H1 (cell line): ENCODE data around the gene PCDH9. TPM values are rescaled to one million over a fixed set of nuclear protein-coding genes. Genes with fewer than 3 reads are reported as not detected.

Source experiments
- CTCF ChIA-PET: fragments of 300-600 bp; sonication (Branson Sonifier 250); formaldehyde crosslinking; loops from one replicate; lab custom pipeline; 2021; ENCODE audit not compliant: partially characterized antibody; lab: Charles Lee
- POLR2A ChIA-PET: fragments of 300-600 bp; sonication (Branson Sonifier 250); formaldehyde crosslinking; loops from one replicate; lab custom pipeline; 2021; ENCODE audit warnings: inconsistent platforms; ENCODE audit not compliant: partially characterized antibody; lab: Charles Lee
- DNase-seq, 2 experiments: peaks; one replicate each; pipeline versions ENCODE4 v3.0.0 to v3.0.0-alpha.2; 2010 to 2022; ENCODE audit warnings: low spot score in 2 of 2, low read depth in 1 of 2, mixed read lengths in 1 of 2
- FAIRE-seq: peaks from 2 replicates; lab custom pipeline; 2011; peaks lifted over from hg19 to GRCh38; lab: Jason Lieb, UNC
- H2AFZ ChIP-seq: 2 replicates; pipeline ENCODE4 v1.8.1; 2012; ENCODE audit warnings: low read length, inconsistent platforms
- H2AK5ac ChIP-seq: 2 replicates; pipeline ENCODE4 v1.6.1; 2013; ENCODE audit warnings: low read depth, low read length
- H2BK120ac ChIP-seq: replicated peaks from 2 replicates; pipeline ENCODE3; 2013; ENCODE audit warnings: low read depth, low read length, inconsistent platforms
- H2BK12ac ChIP-seq: 2 replicates; pipeline ENCODE4 v1.6.1; 2013; ENCODE audit warnings: low read depth, low read length
- H2BK15ac ChIP-seq: 2 replicates; pipeline ENCODE4 v1.6.1; 2013; ENCODE audit warnings: low read length
- H2BK20ac ChIP-seq: 2 replicates; pipeline ENCODE4 v1.6.1; 2013; ENCODE audit warnings: low read length
- H2BK5ac ChIP-seq: 2 replicates; pipeline ENCODE4 v1.6.1; 2013; ENCODE audit warnings: low read depth, low read length
- H3K14ac ChIP-seq: 2 replicates; pipeline ENCODE4 v1.6.1; 2013; ENCODE audit warnings: inconsistent platforms; ENCODE audit not compliant: insufficient read length
- H3K18ac ChIP-seq: 2 replicates; pipeline ENCODE4 v1.6.1; 2013; ENCODE audit warnings: low read length; ENCODE audit errors: extremely low read depth
- H3K23ac ChIP-seq: 2 replicates; pipeline ENCODE4 v1.6.1; 2013; ENCODE audit warnings: inconsistent platforms; ENCODE audit not compliant: insufficient read length
- H3K23me2 ChIP-seq: 2 replicates; pipeline ENCODE4 v1.6.1; 2013; ENCODE audit warnings: low read depth, low read length
- H3K27ac ChIP-seq: 2 replicates; pipeline ENCODE4 v1.6.1; 2011; ENCODE audit warnings: low read depth, low read length, inconsistent platforms
- H3K27me3 ChIP-seq, 4 experiments: replicated peaks in 1 of 4; 1 replicate in 1 of 4; 2 replicates in 3 of 4; pipeline versions ENCODE4 v1.6.1 to v1.8.1; 2011 to 2013; ENCODE audit warnings: low read length in 3 of 4, mild to moderate bottlenecking in 3 of 4, inconsistent platforms in 2 of 4, mixed read lengths in 2 of 4, moderate library complexity in 1 of 4; ENCODE audit not compliant: control insufficient read depth in 3 of 4, insufficient read depth in 3 of 4; ENCODE audit errors: extremely low read depth in 1 of 4
- H3K36me3 ChIP-seq, 4 experiments: 2 replicates each; pipeline versions ENCODE4 v1.6.1 to v1.8.1; 2011 to 2013; ENCODE audit warnings: mild to moderate bottlenecking in 4 of 4, low read length in 3 of 4, moderate library complexity in 2 of 4, control low read depth in 1 of 4, inconsistent platforms in 1 of 4; ENCODE audit not compliant: insufficient read depth in 4 of 4, control insufficient read depth in 2 of 4
- H3K4ac ChIP-seq: replicated peaks from 2 replicates; pipeline ENCODE3; 2013; ENCODE audit warnings: low read length, low read depth, mixed read lengths, inconsistent platforms; ENCODE audit not compliant: insufficient read length
- H3K4me1 ChIP-seq, 4 experiments: replicated peaks in 1 of 4; 1 replicate in 1 of 4; 2 replicates in 3 of 4; pipeline versions ENCODE4 v1.6.1 to v1.8.1; 2011 to 2013; ENCODE audit warnings: low read length in 3 of 4, inconsistent platforms in 2 of 4, mixed read lengths in 1 of 4; ENCODE audit not compliant: insufficient read depth in 4 of 4, control insufficient read depth in 3 of 4
- H3K4me2 ChIP-seq, 2 experiments: 2 replicates each; pipeline versions ENCODE4 v1.6.1 to v1.8.1; 2011 to 2013; ENCODE audit warnings: low read depth in 2 of 2, low read length in 2 of 2, control low read depth in 1 of 2, inconsistent platforms in 1 of 2, mild to moderate bottlenecking in 1 of 2; ENCODE audit not compliant: insufficient read depth in 1 of 2
- H3K4me3 ChIP-seq, 4 experiments: fragments of 200-600, 300-600 bp in 1 of 4; sonication (generic), shearing (Covaris generic), sonication (Bioruptor Twin) in 1 of 4; 2 replicates each; pipeline versions ENCODE4 v1.5.1 to v1.8.1; 2011 to 2016; ENCODE audit warnings: low read length in 4 of 4, low read depth in 3 of 4, control low read depth in 2 of 4, inconsistent platforms in 2 of 4, mild to moderate bottlenecking in 2 of 4, mixed read lengths in 1 of 4, moderate library complexity in 1 of 4; ENCODE audit not compliant: insufficient read depth in 2 of 4; ENCODE audit errors: extremely low read depth in 1 of 4
- H3K56ac ChIP-seq: replicated peaks from 2 replicates; pipeline ENCODE3; 2013; ENCODE audit warnings: low read depth, mild to moderate bottlenecking, mixed read lengths, low read length, inconsistent platforms; ENCODE audit not compliant: insufficient read length
- H3K79me1 ChIP-seq: 2 replicates; pipeline ENCODE4 v1.6.1; 2013; ENCODE audit warnings: low read depth, low read length, control low read depth
- H3K79me2 ChIP-seq, 2 experiments: 2 replicates each; pipeline versions ENCODE4 v1.6.1 to v1.8.1; 2012 to 2013; ENCODE audit warnings: low read length in 2 of 2, mild to moderate bottlenecking in 2 of 2, inconsistent platforms in 1 of 2; ENCODE audit not compliant: insufficient read depth in 2 of 2, control insufficient read depth in 1 of 2
- H3K9ac ChIP-seq, 4 experiments: replicated peaks in 1 of 4; 1 replicate in 1 of 4; 2 replicates in 3 of 4; pipeline versions ENCODE4 v1.6.1 to v1.8.1; 2011 to 2013; ENCODE audit warnings: low read depth in 3 of 4, low read length in 3 of 4, control low read depth in 2 of 4, mild to moderate bottlenecking in 2 of 4, moderate library complexity in 2 of 4, inconsistent platforms in 1 of 4; ENCODE audit errors: extremely low read depth in 1 of 4
- H3K9me3 ChIP-seq, 2 experiments: 2 replicates each; pipeline versions ENCODE4 v1.6.1 to v1.8.1; 2012 to 2013; ENCODE audit warnings: mild to moderate bottlenecking in 2 of 2, moderate library complexity in 2 of 2, control low read depth in 1 of 2, inconsistent platforms in 1 of 2, low read depth in 1 of 2, low read length in 1 of 2, mixed read lengths in 1 of 2; ENCODE audit not compliant: insufficient read depth in 2 of 2
- H4K20me1 ChIP-seq, 2 experiments: replicated peaks in 1 of 2; 2 replicates each; pipeline versions ENCODE3 to v1.8.1; 2011 to 2013; ENCODE audit warnings: inconsistent platforms in 2 of 2, low read length in 2 of 2, mild to moderate bottlenecking in 1 of 2; ENCODE audit not compliant: insufficient read depth in 2 of 2, control insufficient read depth in 1 of 2
- H4K5ac ChIP-seq: 2 replicates; pipeline ENCODE4 v1.6.1; 2013; ENCODE audit warnings: low read length, low read depth, mixed read lengths, inconsistent platforms; ENCODE audit not compliant: insufficient read length
- H4K8ac ChIP-seq: 2 replicates; pipeline ENCODE4 v1.8.0; 2013; ENCODE audit warnings: mild to moderate bottlenecking, moderate library complexity, low read length, inconsistent platforms; ENCODE audit not compliant: insufficient read depth; ENCODE audit errors: extremely low read depth
- H4K91ac ChIP-seq: replicated peaks from 2 replicates; pipeline ENCODE3; 2013; ENCODE audit warnings: low read length, mixed read lengths, inconsistent platforms; ENCODE audit not compliant: insufficient read length
- ASH2L ChIP-seq: fragments of 200-600, 300-600 bp; sonication (generic); IDR thresholded peaks from one replicate; pipeline ENCODE4 v1.7.1; 2017; ENCODE audit warnings: low read length
- CBX5 ChIP-seq: fragments of 300-800, 300-1000 bp; sonication (generic); IDR thresholded peaks from 2 replicates; pipeline ENCODE4 v1.7.1; 2016; ENCODE audit warnings: antibody characterized with exemption, low read length, low read depth
- CREB1 ChIP-seq: IDR thresholded peaks from 2 replicates; pipeline ENCODE4 v1.6.1; 2012; ENCODE audit warnings: inconsistent platforms
- KDM4A ChIP-seq: IDR thresholded peaks from one replicate; pipeline ENCODE4 v1.7.1; 2012; ENCODE audit warnings: low read depth, mild to moderate bottlenecking, moderate library complexity, low read length, inconsistent platforms; ENCODE audit not compliant: severe bottlenecking
- RAD21 ChIP-seq, 2 experiments: IDR thresholded peaks in 1 of 2; conservative IDR thresholded peaks in 1 of 2; 2 replicates each; pipeline ENCODE4 v1.6.1; 2011; ENCODE audit warnings: low read depth in 2 of 2, low read length in 2 of 2, improper control_type of control experiment in 1 of 2, inconsistent platforms in 1 of 2, mild to moderate bottlenecking in 1 of 2, moderate library complexity in 1 of 2
- RBBP5 ChIP-seq: IDR thresholded peaks from 2 replicates; pipeline ENCODE4 v1.7.1; 2012; ENCODE audit warnings: low read depth, mild to moderate bottlenecking, inconsistent platforms, low read length, moderate library complexity, borderline replicate concordance
- SIX5 ChIP-seq: IDR thresholded peaks from 2 replicates; pipeline ENCODE4 v1.6.1; 2011; ENCODE audit warnings: mild to moderate bottlenecking, low read depth, low read length
- SP2 ChIP-seq: IDR thresholded peaks from 2 replicates; pipeline ENCODE4 v1.6.1; 2012; ENCODE audit warnings: mild to moderate bottlenecking, low read length, inconsistent platforms
- SUZ12 ChIP-seq: fragments of 200-600 bp; sonication (generic); IDR thresholded peaks from 2 replicates; pipeline ENCODE4 v1.6.1; 2012; ENCODE audit warnings: mild to moderate bottlenecking, inconsistent platforms, low read length, moderate library complexity, mixed read lengths
- TBP ChIP-seq: IDR thresholded peaks from 2 replicates; pipeline ENCODE4 v1.6.1; 2011; ENCODE audit warnings: low read depth, low read length, improper control_type of control experiment
- polyA plus RNA-seq, 7 experiments: library from polyadenylated mRNA; depleted of rRNA in 3 of 7; stranded (reverse) in 5 of 7; unstranded in 2 of 7; fragments of >200 nt in 5 of 7; fragments of 200-250 nt in 2 of 7; gene quantifications; 1 replicate in 5 of 7; 2 replicates in 1 of 7; 4 replicates in 1 of 7; pipeline versions ENCODE4 v1.2.1 to v1.2.3, GENCODE V29; 2011 to 2013; ENCODE audit warnings: missing spikeins in 2 of 7, mixed read lengths in 2 of 7
- total RNA-seq: library from RNA; stranded (reverse); fragmentation: NEBNext Ultra II Directional; extraction: Animal tissue kit (Norgen Biotek cat#: 25700); gene quantifications from 2 replicates; pipeline ENCODE4 v1.2.1, GENCODE V29; 2021
- TF ChIP-seq, protein P1 (sequence below): IDR thresholded peaks from 2 replicates; pipeline ENCODE4 v1.6.1; 2012; ENCODE audit warnings: inconsistent platforms

Gene PCDH9
- total and polyA plus RNA-seq, 2 of the 8 experiments (the other 6 are each of a cell fraction or from before 2014, with no cell fraction given): 0.12 to 0.60 TPM

DNA sequence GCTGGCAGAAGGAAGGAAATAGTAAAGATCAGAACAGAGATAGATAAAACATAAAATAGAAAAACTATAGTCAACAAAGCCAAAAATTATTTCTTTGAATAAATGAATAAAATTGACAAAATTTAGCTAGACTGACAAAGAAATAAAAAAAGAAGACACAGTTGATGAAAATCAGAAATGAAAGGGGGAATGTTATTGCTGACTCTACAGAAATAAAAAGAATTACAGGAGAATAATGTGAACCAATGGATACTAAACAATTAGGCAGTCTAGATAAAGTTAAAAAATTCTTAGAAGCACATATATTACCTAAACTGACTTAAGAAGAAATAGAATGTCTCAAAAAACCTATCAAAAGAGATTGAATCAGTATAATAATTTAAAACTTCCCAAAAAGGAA lies 933.8 kb downstream of the PCDH9 start:
- Histone ChIP-seq H4K91ac (no peak overlapping the region), H3K4me1 (no peaks in the 10 kb centered on the region), H2BK20ac (no peak overlapping the region), H3K4me2 (no peak overlapping the region), H4K20me1 (no peaks in the 10 kb centered on the region), H3K23ac (no peak overlapping the region), H3K56ac (no peak overlapping the region), H2AK5ac (no peak overlapping the region), H3K23me2 (no peaks in the 10 kb centered on the region), H4K8ac (no peak overlapping the region), H2BK5ac (no peak overlapping the region), H3K79me1 (no peaks in the 10 kb centered on the region), H3K27ac (no peak overlapping the region), H2BK120ac (no peak overlapping the region), H3K9ac (no peak overlapping the region), H3K14ac (no peak overlapping the region), H3K79me2 (no peaks in the 10 kb centered on the region), H3K36me3 (no peaks in the 10 kb centered on the region), H2BK15ac (no peak overlapping the region), H3K4ac (no peak overlapping the region), H3K27me3 (no peaks in the 10 kb centered on the region), H3K18ac (no peak overlapping the region), H3K4me3 (no peak overlapping the region), H4K5ac (no peak overlapping the region), H3K9me3 (peaks cover 0 to 3% of the 10 kb centered on the region in 2 experiments; a peak in 1 of 4 replicates), H2AFZ (no peak overlapping the region), H2BK12ac (no peak overlapping the region)
- DNase-seq: no peak
- FAIRE-seq: no peak
- TF ChIP-seq KDM4A: no peak
- no peak for TF ChIP-seq SUZ12
- TF ChIP-seq RBBP5: no peak
- TF ChIP-seq CREB1: no peak
- TF ChIP-seq TBP: no peak
- TF ChIP-seq CBX5: no peak
- TF ChIP-seq SIX5: no peak
- TF ChIP-seq ASH2L: no peak
- no peak for TF ChIP-seq SP2
- TF ChIP-seq, protein P1, sequence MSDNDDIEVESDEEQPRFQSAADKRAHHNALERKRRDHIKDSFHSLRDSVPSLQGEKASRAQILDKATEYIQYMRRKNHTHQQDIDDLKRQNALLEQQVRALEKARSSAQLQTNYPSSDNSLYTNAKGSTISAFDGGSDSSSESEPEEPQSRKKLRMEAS: no peak
- no peak for TF ChIP-seq RAD21 (IDR thresholded peaks at IDR 0.05 in 1 of 2, conservative IDR thresholded peaks at IDR 0.05 in 1 of 2; ENCODE audit: low read depth in 2 of 2, low read length in 2 of 2)
- POLR2A ChIA-PET: no interaction called here
- CTCF ChIA-PET: no interaction called here
